Fibroblast of lung (primary cell): ENCODE measurements around the gene PIGO. TPM values are rescaled to one million over a fixed set of nuclear protein-coding genes. Genes with fewer than 3 reads are reported as not detected.

Experiments
- DNase-seq, 2 donors: peaks; one replicate each; pipeline versions ENCODE4 v3.0.0 to v3.0.0-alpha.2; 2010; ENCODE audit warnings: low read depth in 2 of 2
- H2AFZ ChIP-seq: 2 replicates; pipeline ENCODE4 v1.5.1; 2012; ENCODE audit warnings: low read length, control low read depth, inconsistent platforms
- H3K27ac ChIP-seq: 2 replicates; pipeline ENCODE4 v1.5.1; 2011; ENCODE audit warnings: low read length, control low read depth; ENCODE audit not compliant: insufficient read depth
- H3K27me3 ChIP-seq: 2 replicates; pipeline ENCODE4 v1.5.1; 2011; ENCODE audit warnings: mild to moderate bottlenecking, low read length; ENCODE audit not compliant: control insufficient read depth, insufficient read depth
- H3K36me3 ChIP-seq: 2 replicates; pipeline ENCODE4 v1.5.1; 2011; ENCODE audit warnings: low read length; ENCODE audit not compliant: control insufficient read depth, insufficient read depth
- H3K4me1 ChIP-seq: 2 replicates; pipeline ENCODE4 v1.5.1; 2011; ENCODE audit warnings: low read length; ENCODE audit not compliant: control insufficient read depth, insufficient read depth; ENCODE audit errors: extremely low read depth
- H3K4me2 ChIP-seq: 2 replicates; pipeline ENCODE4 v1.5.1; 2011; ENCODE audit warnings: low read length, control low read depth; ENCODE audit not compliant: insufficient read depth; ENCODE audit errors: extremely low read depth
- H3K4me3 ChIP-seq, 4 experiments: fragments of 200-600 bp in 1 of 4; sonication (generic) in 1 of 4; replicated peaks in 1 of 4; 2 replicates each; pipeline ENCODE4 v1.5.1; 2011 to 2016; ENCODE audit warnings: low read length in 4 of 4, low read depth in 3 of 4, mild to moderate bottlenecking in 3 of 4, control low read depth in 2 of 4, inconsistent platforms in 1 of 4, mixed read lengths in 1 of 4; ENCODE audit not compliant: insufficient read depth in 1 of 4; ENCODE audit errors: control extremely low read depth in 1 of 4
- H3K79me2 ChIP-seq: 2 replicates; pipeline ENCODE4 v1.5.1; 2012; ENCODE audit warnings: mild to moderate bottlenecking, low read length, inconsistent platforms; ENCODE audit not compliant: control insufficient read depth, insufficient read depth
- H3K9ac ChIP-seq: 2 replicates; pipeline ENCODE4 v1.5.1; 2011; ENCODE audit warnings: mild to moderate bottlenecking, low read length, control low read depth; ENCODE audit not compliant: insufficient read depth
- H3K9me3 ChIP-seq: 2 replicates; pipeline ENCODE4 v1.5.1; 2012; ENCODE audit warnings: low read depth, low read length; ENCODE audit not compliant: control insufficient read depth, insufficient read depth
- H4K20me1 ChIP-seq: 2 replicates; pipeline ENCODE4 v1.5.1; 2011; ENCODE audit warnings: low read length; ENCODE audit not compliant: control insufficient read depth, insufficient read depth; ENCODE audit errors: extremely low read depth
- EZH2 ChIP-seq: IDR thresholded peaks from 2 replicates; pipeline ENCODE4 v1.5.1; 2012; ENCODE audit warnings: low read length, control low read depth, mild to moderate bottlenecking; ENCODE audit errors: missing control alignments
- polyA plus RNA-seq, 2 donors: library from polyadenylated mRNA; depleted of rRNA in 1 of 2; stranded (reverse) in 1 of 2; unstranded in 1 of 2; fragments of >200 nt; gene quantifications; 2 replicates each; pipeline ENCODE4 v1.2.1, GENCODE V29; 2011 to 2012; ENCODE audit warnings: missing spikeins in 1 of 2
- total RNA-seq: library from RNA; depleted of rRNA; stranded (reverse); fragments of >200 nt; gene quantifications from 2 replicates; pipeline ENCODE4 v1.2.1, GENCODE V29; 2014
- TF ChIP-seq, protein P1 (sequence below), 2 donors: IDR thresholded peaks in 1 of 2; conservative IDR thresholded peaks in 1 of 2; 1 replicate in 1 of 2; 2 replicates in 1 of 2; pipeline ENCODE4 v1.5.1; 2011 to 2012; ENCODE audit warnings: low read length in 2 of 2, control low read depth in 1 of 2, inconsistent platforms in 1 of 2, low read depth in 1 of 2, mild to moderate bottlenecking in 1 of 2

Gene PIGO
- total and polyA plus RNA-seq, 2 donors (not counting 1 experiment from before 2014, with no cell fraction given), result 14.0 to 14.8 TPM

DNA sequence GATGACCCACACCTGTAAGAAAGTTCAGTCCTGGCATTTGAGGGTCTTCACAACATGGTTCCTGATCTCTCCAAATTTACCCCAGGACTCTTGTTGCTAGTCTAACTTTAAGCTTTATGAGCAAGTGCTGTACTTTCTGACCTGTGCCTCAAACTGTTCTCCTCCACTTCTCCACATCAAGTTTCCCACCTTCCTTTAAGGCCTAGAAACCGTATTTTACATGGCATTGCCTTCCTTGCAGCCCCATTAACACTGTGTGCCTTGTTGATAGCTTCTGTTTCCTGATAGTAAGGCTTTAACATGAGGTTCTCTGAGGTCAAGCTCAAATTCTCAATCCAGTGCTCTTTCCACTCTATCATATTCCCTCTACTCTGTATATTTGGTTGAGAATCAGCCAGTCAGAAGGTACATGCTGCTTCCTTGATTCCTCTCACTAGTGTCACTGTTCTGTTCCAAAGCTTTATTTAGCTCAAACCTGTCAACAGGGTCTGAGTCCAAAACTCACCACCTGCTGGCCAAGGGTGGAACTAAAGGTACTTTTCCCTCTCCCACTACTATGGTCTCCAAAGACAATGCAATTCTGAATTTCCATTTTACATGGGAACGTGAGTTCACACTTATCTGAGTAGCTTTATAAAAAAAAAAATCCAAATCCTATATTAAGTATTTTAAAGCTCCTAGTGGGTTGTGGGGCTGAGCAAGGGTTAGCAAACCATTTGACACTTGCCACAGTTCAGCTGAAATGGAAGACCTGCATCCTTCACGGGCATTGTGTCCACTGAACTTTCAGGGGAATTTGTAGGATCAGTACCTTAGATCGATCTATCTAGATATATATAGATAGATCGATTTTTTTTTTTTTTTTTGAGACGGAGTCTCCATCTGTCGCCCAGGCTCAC lies 45.1 kb downstream of the PIGO start:
- Histone ChIP-seq H3K4me1 (no peaks in the 10 kb centered on the region), H3K36me3 (peaks cover 10% of the 10 kb centered on the region), H3K4me3 (no peak overlapping the region), H3K9ac (no peak overlapping the region), H2AFZ (no peak overlapping the region), H3K79me2 (no peaks in the 10 kb centered on the region), H3K9me3 (no peaks in the 10 kb centered on the region), H3K27me3 (no peaks in the 10 kb centered on the region), H4K20me1 (no peaks in the 10 kb centered on the region), H3K4me2 (no peak overlapping the region), H3K27ac (no peak overlapping the region)
- peak; percentile 32 to 56 for DNase-seq
- TF ChIP-seq EZH2, result no peak
- TF ChIP-seq, protein P1, sequence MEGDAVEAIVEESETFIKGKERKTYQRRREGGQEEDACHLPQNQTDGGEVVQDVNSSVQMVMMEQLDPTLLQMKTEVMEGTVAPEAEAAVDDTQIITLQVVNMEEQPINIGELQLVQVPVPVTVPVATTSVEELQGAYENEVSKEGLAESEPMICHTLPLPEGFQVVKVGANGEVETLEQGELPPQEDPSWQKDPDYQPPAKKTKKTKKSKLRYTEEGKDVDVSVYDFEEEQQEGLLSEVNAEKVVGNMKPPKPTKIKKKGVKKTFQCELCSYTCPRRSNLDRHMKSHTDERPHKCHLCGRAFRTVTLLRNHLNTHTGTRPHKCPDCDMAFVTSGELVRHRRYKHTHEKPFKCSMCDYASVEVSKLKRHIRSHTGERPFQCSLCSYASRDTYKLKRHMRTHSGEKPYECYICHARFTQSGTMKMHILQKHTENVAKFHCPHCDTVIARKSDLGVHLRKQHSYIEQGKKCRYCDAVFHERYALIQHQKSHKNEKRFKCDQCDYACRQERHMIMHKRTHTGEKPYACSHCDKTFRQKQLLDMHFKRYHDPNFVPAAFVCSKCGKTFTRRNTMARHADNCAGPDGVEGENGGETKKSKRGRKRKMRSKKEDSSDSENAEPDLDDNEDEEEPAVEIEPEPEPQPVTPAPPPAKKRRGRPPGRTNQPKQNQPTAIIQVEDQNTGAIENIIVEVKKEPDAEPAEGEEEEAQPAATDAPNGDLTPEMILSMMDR (conservative IDR thresholded peaks at IDR 0.05 in 1 of 2, IDR thresholded peaks at IDR 0.05 in 1 of 2; ENCODE audit: low read depth in 1 of 2, low read length in 2 of 2), result peak; percentile 47 to 69

DNA sequence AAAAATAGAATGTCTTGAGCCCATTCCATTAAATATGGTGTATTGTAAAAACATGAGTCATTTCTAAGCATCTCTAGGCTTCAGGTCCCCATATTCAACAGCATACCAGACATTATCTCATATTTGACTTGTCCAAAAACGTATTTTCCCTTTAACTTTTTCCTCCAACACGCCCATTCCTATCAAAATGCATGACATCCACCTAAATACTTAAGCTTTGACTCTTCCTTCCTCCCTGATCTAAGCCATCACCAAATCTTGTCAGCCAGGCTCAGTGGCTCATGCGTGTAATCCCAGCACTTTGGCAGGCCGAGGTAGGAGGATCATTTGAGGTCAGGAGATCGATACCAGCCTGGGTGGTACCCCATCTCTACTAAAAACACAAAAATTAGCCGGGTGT lies 47.9 kb downstream of the PIGO start:
- Histone ChIP-seq H3K36me3 (peaks cover 6% of the 10 kb centered on the region), H4K20me1 (no peaks in the 10 kb centered on the region), H3K4me3 (no peak overlapping the region), H3K4me1 (no peaks in the 10 kb centered on the region), H2AFZ (no peak overlapping the region), H3K9ac (no peak overlapping the region), H3K9me3 (no peaks in the 10 kb centered on the region), H3K79me2 (no peaks in the 10 kb centered on the region), H3K4me2 (no peak overlapping the region), H3K27me3 (no peaks in the 10 kb centered on the region), H3K27ac (no peak overlapping the region)
- DNase-seq, result peak in 1 of 2 donors; percentile 50
- TF ChIP-seq, protein P1 (conservative IDR thresholded peaks at IDR 0.05 in 1 of 2, IDR thresholded peaks at IDR 0.05 in 1 of 2; ENCODE audit: low read depth in 1 of 2, low read length in 2 of 2), result no peak
- TF ChIP-seq EZH2, result no peak

DNA sequence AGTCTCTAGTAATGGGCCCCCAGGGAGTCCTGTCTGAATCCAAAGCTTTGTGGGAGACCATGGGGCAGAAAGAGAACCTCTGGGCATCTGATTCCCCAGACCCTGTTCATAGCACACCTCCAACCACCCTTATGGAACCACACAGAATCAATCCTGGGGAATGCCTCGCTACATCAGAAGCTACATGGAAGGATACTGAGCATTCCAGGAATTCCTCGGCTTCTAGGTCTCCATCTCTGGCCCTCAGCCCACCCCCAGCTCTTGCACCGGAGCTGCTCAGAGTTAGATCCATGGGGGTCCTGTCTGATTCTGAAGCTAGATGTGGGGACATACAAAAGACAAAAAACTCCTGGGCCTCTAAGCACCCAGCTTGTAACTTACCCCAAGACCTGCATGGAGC lies 52.3 kb downstream of the PIGO start:
- Histone ChIP-seq H3K79me2 (no peaks in the 10 kb centered on the region), H3K4me3 (no peak overlapping the region), H3K27ac (no peak overlapping the region), H3K4me2 (no peak overlapping the region), H3K4me1 (peaks cover 4% of the 10 kb centered on the region), H3K27me3 (no peaks in the 10 kb centered on the region), H2AFZ (no peak overlapping the region), H3K9ac (no peak overlapping the region), H3K36me3 (peaks cover 1% of the 10 kb centered on the region), H3K9me3 (no peaks in the 10 kb centered on the region), H4K20me1 (no peaks in the 10 kb centered on the region)
- DNase-seq, result peak in 1 of 2 donors; percentile 49
- no peak for TF ChIP-seq EZH2
- TF ChIP-seq, protein P1 (conservative IDR thresholded peaks at IDR 0.05 in 1 of 2, IDR thresholded peaks at IDR 0.05 in 1 of 2; ENCODE audit: low read depth in 1 of 2, low read length in 2 of 2), result no peak
